Activated CD4-positive, CD25-positive, alpha-beta regulatory T cell (primary cell): ENCODE data around the gene FBLN1.

Experiments
- DNase-seq, 4 experiments: peaks; one replicate each; lab custom pipeline; 2025; lab: John Stamatoyannopoulos, UW

Gene FBLN1

DNA sequence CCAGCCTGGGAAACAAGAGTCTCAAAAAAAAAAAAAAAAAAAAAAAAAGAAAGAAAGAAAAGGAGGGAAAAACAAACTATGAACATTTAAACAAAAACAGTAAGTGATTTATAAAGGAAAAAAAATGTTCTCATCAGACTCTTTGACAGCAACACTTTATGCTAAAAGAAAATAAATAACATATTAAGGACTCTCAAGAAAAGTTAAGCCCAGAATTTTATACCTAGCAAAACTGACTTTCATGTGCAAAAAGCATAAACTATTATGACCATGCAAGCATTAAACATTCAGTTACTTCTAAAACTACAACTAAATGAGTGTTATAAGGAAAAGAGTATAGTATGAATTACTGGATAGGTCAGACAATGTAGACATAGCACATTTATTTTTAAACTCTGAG is 68.4 kb downstream of the FBLN1 start:
- DNase-seq = no peak

DNA sequence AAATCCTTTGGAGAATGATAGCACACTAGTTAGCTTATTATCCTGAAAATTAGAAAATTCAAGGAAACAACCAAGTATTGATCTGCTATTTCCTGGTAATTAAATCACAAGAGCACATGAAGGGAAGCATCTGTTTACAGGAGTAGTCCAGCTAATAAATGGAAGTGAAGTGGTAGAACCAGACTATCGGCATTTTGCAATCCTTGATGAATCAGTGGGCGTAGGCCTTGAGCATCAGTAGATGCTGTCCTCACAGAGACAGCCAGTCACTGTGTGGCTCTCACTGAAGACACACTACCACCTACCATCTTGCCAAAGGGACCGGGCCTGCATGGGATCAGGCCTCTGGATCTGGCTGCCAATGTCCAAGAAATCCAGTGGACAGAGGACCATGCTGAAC is 69.8 kb downstream of the FBLN1 start:
- DNase-seq = no peak

DNA sequence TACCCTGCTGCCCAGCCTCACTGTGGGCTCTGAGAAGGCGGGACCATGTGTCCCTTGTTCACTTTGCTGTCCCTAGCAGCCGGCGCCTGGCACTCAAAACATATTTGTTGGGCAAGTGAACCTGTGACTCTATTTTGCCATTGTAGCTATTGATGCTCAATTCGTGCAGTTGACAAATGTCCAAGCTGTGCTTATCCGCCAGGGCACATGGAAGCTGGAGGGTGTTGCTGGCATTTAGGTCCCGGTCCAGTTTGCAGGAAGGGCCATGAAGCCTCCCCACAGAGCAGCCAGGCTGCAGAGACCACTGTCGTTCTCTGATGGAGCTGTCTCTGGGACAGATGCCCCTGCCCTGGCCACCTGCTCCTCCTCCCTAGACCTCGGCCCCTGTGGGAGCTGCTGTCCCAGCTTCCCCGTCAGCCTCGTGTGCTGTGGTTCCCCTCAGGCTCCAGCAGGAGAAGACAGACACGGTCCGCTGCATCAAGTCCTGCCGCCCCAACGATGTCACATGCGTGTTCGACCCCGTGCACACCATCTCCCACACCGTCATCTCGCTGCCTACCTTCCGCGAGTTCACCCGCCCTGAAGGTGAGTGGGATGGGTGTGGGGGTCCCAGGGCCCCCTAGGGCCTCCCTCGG is 71.5 kb downstream of the FBLN1 start:
- no peak for DNase-seq

DNA sequence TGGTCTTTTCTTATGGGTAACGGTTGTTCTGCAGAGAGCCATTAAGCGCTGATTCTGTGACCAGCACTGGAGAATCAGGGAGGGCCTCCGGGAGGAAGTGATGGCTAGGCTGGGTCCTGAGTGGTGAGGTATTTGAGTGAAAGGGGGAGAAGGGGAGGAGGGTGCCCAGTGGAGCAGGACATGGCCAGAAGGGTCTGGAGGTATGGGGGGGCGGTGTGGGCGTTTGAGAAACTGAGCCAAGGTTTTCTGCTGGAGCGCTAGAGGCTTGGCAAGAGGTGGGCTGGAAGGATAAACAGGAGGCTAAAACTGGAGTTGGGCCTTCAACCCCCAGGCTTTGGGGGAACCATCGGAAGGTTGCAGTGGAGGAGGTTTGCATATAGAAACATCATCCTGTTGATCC is 72.5 kb downstream of the FBLN1 start:
- no peak for DNase-seq

GRCh38 chr22:45575607-45576272 is 73.1 kb downstream of the FBLN1 start:
- DNase-seq = no peak

GRCh38 chr22:45576273-45576625 is 73.6 kb downstream of the FBLN1 start:
- no peak for DNase-seq

DNA sequence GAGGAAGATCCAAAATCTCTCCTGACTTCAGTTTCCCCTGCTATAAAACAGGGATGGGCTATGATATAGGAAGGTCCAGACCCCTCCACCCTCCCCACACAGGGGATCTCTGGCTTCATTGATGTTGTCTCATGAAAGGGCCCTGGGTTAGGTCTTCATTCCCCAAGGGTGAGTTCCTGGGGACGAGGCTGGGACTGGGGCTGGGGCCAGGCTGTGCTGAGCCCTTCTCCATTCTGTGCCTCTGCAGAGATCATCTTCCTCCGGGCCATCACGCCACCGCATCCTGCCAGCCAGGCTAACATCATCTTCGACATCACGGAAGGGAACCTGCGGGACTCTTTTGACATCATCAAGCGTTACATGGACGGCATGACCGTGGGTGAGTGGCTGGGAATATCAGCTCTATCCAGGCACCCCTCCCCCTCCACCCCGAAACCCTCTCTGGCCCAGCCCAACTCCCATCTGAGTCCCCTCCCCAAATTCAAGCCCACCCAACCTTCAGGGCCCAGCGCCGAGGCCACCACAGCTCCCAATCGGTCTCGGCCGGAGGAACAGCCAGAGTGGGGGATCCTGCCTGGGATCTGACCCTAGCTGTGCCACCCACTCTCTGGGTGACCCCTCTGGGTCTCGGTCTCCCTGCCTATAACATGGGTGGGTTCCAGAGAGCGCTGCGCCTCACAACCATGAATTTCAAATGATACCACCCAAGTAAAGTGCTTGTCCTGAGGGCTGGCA is 74.2 kb downstream of the FBLN1 start:
- no peak for DNase-seq

- DNase-seq = peak; percentile 36 to 64 (median 54)
Measured at GRCh38 chr22:45577746-45578523, 75.3 kb downstream of the FBLN1 start.

DNA sequence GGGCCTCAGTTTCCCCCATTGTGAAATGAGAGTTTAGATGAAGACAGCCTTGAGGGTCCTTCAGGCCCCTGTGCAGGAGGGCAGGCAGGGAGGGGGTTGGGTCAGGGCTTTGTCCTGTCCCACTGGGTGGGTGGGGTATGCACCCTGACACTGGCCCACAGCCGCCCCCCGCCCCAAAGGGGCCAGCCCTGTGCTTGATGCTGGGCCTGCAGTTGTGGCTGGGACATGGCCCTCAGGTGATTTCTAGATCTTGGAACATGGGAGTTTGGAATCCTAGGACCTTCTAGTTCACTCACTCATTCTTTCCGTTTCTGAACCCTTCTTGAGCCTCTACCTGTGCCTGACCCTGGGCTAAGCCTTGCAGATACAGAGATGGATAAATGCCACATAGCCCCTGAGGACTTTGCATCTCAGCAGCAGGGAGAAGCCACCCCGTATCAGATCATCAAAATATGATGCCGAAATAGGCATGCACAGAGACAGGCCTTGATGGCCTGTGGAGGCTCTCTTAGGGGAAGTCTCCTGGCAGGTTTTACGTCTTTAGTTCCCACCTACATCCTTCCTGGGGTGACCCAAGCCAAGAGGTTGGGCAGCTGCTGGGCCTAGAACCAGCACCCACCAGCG is 76.0 kb downstream of the FBLN1 start:
- no peak for DNase-seq

DNA sequence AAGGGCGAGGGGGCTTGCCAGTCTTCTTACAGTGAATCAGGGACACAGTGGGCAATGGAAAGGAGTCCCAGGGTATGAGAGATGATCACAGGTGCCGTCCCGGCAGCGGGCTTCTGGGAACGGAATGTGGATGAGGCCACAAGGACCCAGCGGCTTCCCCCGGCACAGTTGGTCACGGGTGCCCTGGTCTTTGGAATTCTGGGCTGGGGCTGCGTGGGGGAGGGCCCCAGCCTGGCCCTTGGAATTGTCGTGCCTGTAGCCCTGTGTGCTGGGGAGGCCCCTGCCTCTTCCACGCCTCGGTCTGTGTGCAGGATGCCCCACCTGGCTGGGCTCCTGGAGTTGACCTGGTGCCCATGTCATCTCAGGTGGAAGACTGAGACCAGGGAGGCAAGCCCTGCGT is 76.6 kb downstream of the FBLN1 start:
- DNase-seq = no peak

- no peak for DNase-seq
Measured at GRCh38 chr22:45579806-45580725, 77.4 kb downstream of the FBLN1 start.

GRCh38 chr22:45580726-45581381 is 78.2 kb downstream of the FBLN1 start:
- no peak for DNase-seq

DNA sequence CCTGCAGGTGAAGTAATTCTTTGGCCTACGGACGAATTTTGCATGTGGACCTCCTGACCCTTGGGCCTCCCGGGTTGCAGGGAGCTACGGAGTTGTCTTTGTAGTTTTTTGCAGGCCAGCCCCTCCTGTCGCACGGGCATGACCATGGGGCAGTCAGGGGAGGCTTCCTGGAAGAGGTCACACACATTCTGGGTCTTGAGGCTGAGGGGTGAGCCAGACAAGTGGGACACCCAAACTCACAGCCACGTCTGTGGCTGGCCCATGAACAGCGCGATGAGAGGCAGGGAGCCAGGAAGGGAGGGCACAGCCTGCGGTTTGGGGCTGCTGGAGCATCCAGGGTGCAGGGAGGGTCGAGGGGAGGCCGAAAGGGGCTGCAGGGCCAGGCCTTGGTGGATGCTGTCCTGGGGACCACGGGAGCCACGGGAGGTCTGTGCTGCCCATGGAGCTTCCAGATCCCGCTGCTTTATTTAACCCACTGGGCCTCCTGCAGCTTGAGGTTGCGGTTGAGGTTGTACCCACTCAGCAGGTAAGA is 78.9 kb downstream of the FBLN1 start:
- no peak for DNase-seq

DNA sequence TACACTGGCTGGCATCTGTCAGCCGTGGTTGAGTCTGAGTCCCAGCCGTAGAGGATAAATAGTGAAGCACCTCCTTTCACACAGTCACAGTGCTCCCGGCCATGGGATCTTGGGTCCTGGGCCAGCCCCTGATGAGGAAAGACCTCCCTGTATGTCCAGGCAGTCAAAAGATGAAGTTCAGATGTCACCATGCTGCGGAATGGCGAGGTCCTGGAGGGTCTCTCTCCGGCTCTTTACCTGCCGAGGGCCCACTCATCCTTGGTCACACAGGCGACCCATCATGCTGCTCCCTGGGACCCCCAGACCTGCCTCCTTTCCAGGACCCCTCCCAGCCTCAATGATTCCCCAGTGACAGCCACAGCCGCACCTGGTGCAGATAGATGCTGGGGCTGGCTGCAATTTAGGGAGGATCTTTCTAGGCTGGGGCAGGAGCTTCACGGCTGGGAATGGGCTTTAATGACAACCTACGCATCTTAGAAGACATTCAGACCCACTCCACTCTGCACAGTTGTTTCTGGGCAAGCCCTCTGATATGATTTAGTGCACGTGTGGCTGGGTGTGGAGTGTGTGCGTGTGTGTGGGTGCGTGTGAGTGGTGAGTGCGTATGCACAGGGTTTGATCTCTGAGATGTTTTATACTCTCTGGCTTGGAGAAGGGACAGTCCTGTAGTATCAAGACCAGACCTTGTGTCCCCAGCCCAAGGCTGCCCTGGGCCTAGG is 79.7 kb downstream of the FBLN1 start:
- DNase-seq = no peak

DNA sequence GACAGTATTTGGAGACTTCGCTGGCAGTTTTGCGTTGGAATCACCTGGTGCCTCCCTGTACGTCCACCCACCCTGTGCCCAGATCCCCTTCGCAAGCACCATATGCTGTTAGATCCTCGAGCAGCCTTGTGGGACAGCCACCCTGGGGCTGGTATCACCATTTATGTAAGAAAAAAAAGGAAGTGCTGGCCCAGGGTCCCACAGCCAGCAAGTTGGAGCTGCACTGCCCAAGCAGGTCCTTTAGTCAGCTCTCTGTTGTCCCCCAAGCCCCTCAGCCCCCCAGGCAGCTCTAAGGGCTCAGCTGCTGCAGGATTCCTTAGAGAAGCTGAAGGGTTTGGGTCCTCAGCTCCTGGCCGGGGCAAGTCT is 80.3 kb downstream of the FBLN1 start:
- DNase-seq = no peak

- no peak for DNase-seq
Measured at GRCh38 chr22:45583504-45583903, 80.8 kb downstream of the FBLN1 start.

- no peak for DNase-seq
Measured at GRCh38 chr22:45584121-45584570, 81.5 kb downstream of the FBLN1 start.

DNA sequence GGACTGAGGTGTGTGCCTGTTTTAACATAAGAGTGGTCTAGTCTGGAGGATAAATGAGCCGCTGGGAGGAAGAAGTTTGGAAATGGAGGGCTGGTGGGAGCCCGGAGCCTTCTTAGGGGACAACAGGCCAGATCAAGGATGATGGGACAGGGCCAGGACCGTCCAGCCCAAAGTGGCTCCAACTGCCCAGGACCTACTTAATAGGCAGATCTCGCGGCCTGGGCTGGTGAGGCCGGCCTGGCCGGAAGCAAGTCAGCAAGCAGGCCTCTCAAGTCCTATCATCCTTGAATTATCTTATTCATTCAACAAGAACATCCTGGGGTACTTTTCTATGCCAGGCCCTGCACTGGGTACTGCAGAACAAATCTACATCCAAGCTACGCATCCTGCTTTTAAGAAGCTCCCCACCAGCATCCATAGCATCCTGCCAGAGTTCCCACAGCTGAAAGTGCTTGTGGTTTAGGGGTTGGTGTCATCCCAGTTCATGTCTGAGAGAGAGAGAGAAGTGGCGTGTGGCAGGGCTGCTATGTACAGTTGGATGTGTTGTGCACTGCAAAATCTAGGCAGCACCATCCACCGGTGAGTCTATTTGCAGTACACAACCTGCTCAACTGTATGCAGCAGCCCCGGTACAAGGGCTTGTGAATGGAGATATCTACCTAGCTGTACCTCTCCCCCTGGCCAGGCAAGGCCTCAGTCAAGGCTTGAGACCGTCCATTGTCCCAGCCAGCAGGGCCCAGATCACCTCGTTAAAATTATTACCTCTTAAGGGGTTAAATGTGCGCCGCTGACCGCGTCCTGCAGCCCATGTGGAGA is 82.1 kb downstream of the FBLN1 start:
- no peak for DNase-seq

- no peak for DNase-seq
Measured at GRCh38 chr22:45585437-45585755, 82.7 kb downstream of the FBLN1 start.
